Panc1 (cell line): ENCODE measurements around the gene GPC1. TPM values are rescaled to one million over a fixed set of nuclear protein-coding genes. Genes with fewer than 3 reads are reported as not detected.

Source experiments
- ATAC-seq: fragments of 200-7000 bp; cut with Tn5 transposase; 2 replicates; pipeline ENCODE4 v1.9.1; 2020; ENCODE audit warnings: mild to moderate bottlenecking, moderate library complexity
- BruUV-seq: library from RNA; stranded (reverse); fragments of 400-500 nt; replicated peaks from 2 replicates; lab custom pipeline; 2021; lab: Mats Ljungman, UMichigan
- CTCF ChIA-PET: fragments of 300-600 bp; sonication (Branson Sonifier 250); formaldehyde crosslinking; loops from one replicate; lab custom pipeline; 2022; ENCODE audit warnings: antibody characterized with exemption; lab: Charles Lee
- POLR2A ChIA-PET: fragments of 300-600 bp; sonication (Branson Sonifier 250); formaldehyde crosslinking; loops from one replicate; lab custom pipeline; 2022; ENCODE audit warnings: antibody characterized with exemption; lab: Charles Lee
- DNase-seq: peaks from one replicate; pipeline ENCODE4 v3.0.0-alpha.2; 2010; ENCODE audit warnings: low read depth, low spot score
- H3K27ac ChIP-seq: 2 replicates; pipeline ENCODE4 v1.5.1; 2011; ENCODE audit warnings: mild to moderate bottlenecking, low read length, inconsistent platforms
- H3K27me3 ChIP-seq: fragments of 200-500 bp; sonication (Bioruptor generic); 2 replicates; pipeline ENCODE4 v1.6.0; 2014; ENCODE audit warnings: low read length, inconsistent platforms; ENCODE audit not compliant: control insufficient read depth, insufficient read depth
- H3K36me3 ChIP-seq: fragments of 200-500 bp; sonication (Bioruptor generic); 2 replicates; pipeline ENCODE4 v1.5.1; 2014; ENCODE audit warnings: inconsistent platforms, mild to moderate bottlenecking, low read length, moderate library complexity; ENCODE audit not compliant: control insufficient read depth, insufficient read depth
- H3K4me1 ChIP-seq: 2 replicates; pipeline ENCODE4 v1.5.1; 2011; ENCODE audit warnings: inconsistent platforms, mild to moderate bottlenecking, low read length, moderate library complexity; ENCODE audit not compliant: control insufficient read depth, insufficient read depth
- H3K4me3 ChIP-seq, 2 experiments: 2 replicates each; pipeline ENCODE4 v1.5.1; 2011 to 2012; ENCODE audit warnings: low read depth in 2 of 2, low read length in 2 of 2, mild to moderate bottlenecking in 2 of 2, inconsistent platforms in 1 of 2, moderate library complexity in 1 of 2
- H3K9me3 ChIP-seq: fragments of 200-500 bp; sonication (Bioruptor generic); 2 replicates; pipeline ENCODE4 v1.5.1; 2014; ENCODE audit warnings: low read depth, mild to moderate bottlenecking, inconsistent platforms, low read length, moderate library complexity; ENCODE audit not compliant: control insufficient read depth, insufficient read depth
- POLR2AphosphoS5 ChIP-seq: IDR thresholded peaks from 2 replicates; pipeline ENCODE4 v1.6.1; 2012; ENCODE audit warnings: mild to moderate bottlenecking, low read depth, low read length, moderate library complexity
- SIN3A ChIP-seq: IDR thresholded peaks from 2 replicates; pipeline ENCODE4 v1.6.1; 2012; ENCODE audit warnings: low read depth, mild to moderate bottlenecking, low read length, moderate library complexity, borderline replicate concordance; ENCODE audit not compliant: insufficient read depth
- TCF7L2 ChIP-seq: IDR thresholded peaks from 2 replicates; pipeline ENCODE4 v1.6.1; 2011; ENCODE audit warnings: mild to moderate bottlenecking, low read depth, low read length, inconsistent platforms
- in situ Hi-C: cut with HindIII; loops from 2 replicates; pipeline ENCODE4 v1.10.0; 2016; ENCODE audit warnings: low sequenced_read_pairs, low pct_unique_long_range_greater_than_20kb
- intact Hi-C: fragments of 100-400 bp; cut with micrococcal nuclease; formaldehyde crosslinking; loops from one replicate; pipeline ENCODE4 v1.10.0; 2022; ENCODE audit not compliant: unreplicated experiment
- total RNA-seq: library from RNA; stranded (reverse); gene quantifications from one replicate; pipeline ENCODE4 v1.2.1, GENCODE V29; 2021; ENCODE audit not compliant: unreplicated experiment
- TF ChIP-seq, protein P1 (sequence below), 2 experiments: IDR thresholded peaks; 2 replicates each; pipeline ENCODE4 v1.6.1; 2011 to 2012; ENCODE audit warnings: low read depth in 2 of 2, control low read depth in 1 of 2, low read length in 1 of 2, mild to moderate bottlenecking in 1 of 2, moderate library complexity in 1 of 2; ENCODE audit not compliant: insufficient read depth in 1 of 2
- TF ChIP-seq, protein P2 (sequence below): fragments of 450-650 bp; IDR thresholded peaks from 2 replicates; pipeline ENCODE4 v1.5.1; 2017; ENCODE audit warnings: mild to moderate bottlenecking

The GPC1 gene
- total RNA-seq, 1 experiment from 2014 or later, result 88.7 TPM

- in situ Hi-C loops (no loop called here), intact Hi-C loops (no loop called here)
- H3K27ac ChIP-seq, result no peak overlapping the region
- POLR2A ChIA-PET, result no interaction called here
- H3K36me3 ChIP-seq, result no peaks in the 10 kb centered on the region
- no TSS peak for BruUV-seq
- H3K9me3 ChIP-seq, result no peaks in the 10 kb centered on the region
- no peaks in the 10 kb centered on the region for H3K4me1 ChIP-seq
- H3K27me3 ChIP-seq, result no peaks in the 10 kb centered on the region
- H3K4me3 ChIP-seq, result no peak overlapping the region
- TF ChIP-seq, protein P1, sequence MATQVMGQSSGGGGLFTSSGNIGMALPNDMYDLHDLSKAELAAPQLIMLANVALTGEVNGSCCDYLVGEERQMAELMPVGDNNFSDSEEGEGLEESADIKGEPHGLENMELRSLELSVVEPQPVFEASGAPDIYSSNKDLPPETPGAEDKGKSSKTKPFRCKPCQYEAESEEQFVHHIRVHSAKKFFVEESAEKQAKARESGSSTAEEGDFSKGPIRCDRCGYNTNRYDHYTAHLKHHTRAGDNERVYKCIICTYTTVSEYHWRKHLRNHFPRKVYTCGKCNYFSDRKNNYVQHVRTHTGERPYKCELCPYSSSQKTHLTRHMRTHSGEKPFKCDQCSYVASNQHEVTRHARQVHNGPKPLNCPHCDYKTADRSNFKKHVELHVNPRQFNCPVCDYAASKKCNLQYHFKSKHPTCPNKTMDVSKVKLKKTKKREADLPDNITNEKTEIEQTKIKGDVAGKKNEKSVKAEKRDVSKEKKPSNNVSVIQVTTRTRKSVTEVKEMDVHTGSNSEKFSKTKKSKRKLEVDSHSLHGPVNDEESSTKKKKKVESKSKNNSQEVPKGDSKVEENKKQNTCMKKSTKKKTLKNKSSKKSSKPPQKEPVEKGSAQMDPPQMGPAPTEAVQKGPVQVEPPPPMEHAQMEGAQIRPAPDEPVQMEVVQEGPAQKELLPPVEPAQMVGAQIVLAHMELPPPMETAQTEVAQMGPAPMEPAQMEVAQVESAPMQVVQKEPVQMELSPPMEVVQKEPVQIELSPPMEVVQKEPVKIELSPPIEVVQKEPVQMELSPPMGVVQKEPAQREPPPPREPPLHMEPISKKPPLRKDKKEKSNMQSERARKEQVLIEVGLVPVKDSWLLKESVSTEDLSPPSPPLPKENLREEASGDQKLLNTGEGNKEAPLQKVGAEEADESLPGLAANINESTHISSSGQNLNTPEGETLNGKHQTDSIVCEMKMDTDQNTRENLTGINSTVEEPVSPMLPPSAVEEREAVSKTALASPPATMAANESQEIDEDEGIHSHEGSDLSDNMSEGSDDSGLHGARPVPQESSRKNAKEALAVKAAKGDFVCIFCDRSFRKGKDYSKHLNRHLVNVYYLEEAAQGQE (IDR thresholded peaks at IDR 0.05; ENCODE audit: insufficient read depth in 1 of 2, low read depth in 2 of 2, low read length in 1 of 2), result no peak
- TF ChIP-seq SIN3A, result no peak
- no peak for TF ChIP-seq POLR2AphosphoS5
- TF ChIP-seq TCF7L2, result no peak
- TF ChIP-seq, protein P2, sequence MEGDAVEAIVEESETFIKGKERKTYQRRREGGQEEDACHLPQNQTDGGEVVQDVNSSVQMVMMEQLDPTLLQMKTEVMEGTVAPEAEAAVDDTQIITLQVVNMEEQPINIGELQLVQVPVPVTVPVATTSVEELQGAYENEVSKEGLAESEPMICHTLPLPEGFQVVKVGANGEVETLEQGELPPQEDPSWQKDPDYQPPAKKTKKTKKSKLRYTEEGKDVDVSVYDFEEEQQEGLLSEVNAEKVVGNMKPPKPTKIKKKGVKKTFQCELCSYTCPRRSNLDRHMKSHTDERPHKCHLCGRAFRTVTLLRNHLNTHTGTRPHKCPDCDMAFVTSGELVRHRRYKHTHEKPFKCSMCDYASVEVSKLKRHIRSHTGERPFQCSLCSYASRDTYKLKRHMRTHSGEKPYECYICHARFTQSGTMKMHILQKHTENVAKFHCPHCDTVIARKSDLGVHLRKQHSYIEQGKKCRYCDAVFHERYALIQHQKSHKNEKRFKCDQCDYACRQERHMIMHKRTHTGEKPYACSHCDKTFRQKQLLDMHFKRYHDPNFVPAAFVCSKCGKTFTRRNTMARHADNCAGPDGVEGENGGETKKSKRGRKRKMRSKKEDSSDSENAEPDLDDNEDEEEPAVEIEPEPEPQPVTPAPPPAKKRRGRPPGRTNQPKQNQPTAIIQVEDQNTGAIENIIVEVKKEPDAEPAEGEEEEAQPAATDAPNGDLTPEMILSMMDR, result no peak
- CTCF ChIA-PET, result no interaction called here
- no peak for DNase-seq
- ATAC-seq, result peak; percentile 67; the same call in 1 of the 2 replicates
Observed at GRCh38 chr2:240401308-240401707, 34.2 kb upstream of the GPC1 start.

GRCh38 chr2:240401781-240402551, 33.5 kb upstream of the GPC1 start:
- Histone ChIP-seq H3K27ac (no peak overlapping the region), H3K4me3 (no peak overlapping the region), H3K4me1 (no peaks in the 10 kb centered on the region), H3K9me3 (no peaks in the 10 kb centered on the region), H3K27me3 (no peaks in the 10 kb centered on the region), H3K36me3 (no peaks in the 10 kb centered on the region)
- CTCF ChIA-PET, result no interaction called here
- POLR2A ChIA-PET, result interaction anchor here (0.7 kb wide), 1 partner anchor 52 kb away, joined by 3 read pairs; no protein-coding TSS in a partner anchor
- TF ChIP-seq, protein P2, result no peak
- TF ChIP-seq, protein P1 (IDR thresholded peaks at IDR 0.05; ENCODE audit: insufficient read depth in 1 of 2, low read depth in 2 of 2, low read length in 1 of 2), result no peak
- no peak for TF ChIP-seq TCF7L2
- no peak for TF ChIP-seq SIN3A
- TF ChIP-seq POLR2AphosphoS5, result no peak
- ATAC-seq (0 out of 2 replicates have a peak, but pooled peaks have one; percentile 23), DNase-seq (no peak)
- intact Hi-C loops (no loop called here), in situ Hi-C loops (no loop called here)
- no TSS peak for BruUV-seq
